ENCODE measurements around the gene BLVRB.
A peak's percentile ranks its signal among the peaks of the same experiment; 100 is the strongest.

Gene BLVRB

GRCh38 chr19:40465557-40466218 is at the start of gene BLVRB:
TSS of gene BLVRB (minus strand) at chr19:40465745. CDS start at chr19:40465688, 57 bp downstream.
- TF ChIP-seq, protein P1, sequence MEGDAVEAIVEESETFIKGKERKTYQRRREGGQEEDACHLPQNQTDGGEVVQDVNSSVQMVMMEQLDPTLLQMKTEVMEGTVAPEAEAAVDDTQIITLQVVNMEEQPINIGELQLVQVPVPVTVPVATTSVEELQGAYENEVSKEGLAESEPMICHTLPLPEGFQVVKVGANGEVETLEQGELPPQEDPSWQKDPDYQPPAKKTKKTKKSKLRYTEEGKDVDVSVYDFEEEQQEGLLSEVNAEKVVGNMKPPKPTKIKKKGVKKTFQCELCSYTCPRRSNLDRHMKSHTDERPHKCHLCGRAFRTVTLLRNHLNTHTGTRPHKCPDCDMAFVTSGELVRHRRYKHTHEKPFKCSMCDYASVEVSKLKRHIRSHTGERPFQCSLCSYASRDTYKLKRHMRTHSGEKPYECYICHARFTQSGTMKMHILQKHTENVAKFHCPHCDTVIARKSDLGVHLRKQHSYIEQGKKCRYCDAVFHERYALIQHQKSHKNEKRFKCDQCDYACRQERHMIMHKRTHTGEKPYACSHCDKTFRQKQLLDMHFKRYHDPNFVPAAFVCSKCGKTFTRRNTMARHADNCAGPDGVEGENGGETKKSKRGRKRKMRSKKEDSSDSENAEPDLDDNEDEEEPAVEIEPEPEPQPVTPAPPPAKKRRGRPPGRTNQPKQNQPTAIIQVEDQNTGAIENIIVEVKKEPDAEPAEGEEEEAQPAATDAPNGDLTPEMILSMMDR (IDR thresholded peaks at IDR 0.05; ENCODE audit: low read depth, low read length, missing control alignments): no peak
- peak within 1 kb of the TSS; percentile 51 for H3K4me3 ChIP-seq (ENCODE audit: low read depth, low read length)
- DNase-seq (ENCODE audit: low read depth): peak; percentile 98
- in situ Hi-C loops (cut with HindIII; ENCODE audit: low sequenced_read_pairs): no loop called here

DNA sequence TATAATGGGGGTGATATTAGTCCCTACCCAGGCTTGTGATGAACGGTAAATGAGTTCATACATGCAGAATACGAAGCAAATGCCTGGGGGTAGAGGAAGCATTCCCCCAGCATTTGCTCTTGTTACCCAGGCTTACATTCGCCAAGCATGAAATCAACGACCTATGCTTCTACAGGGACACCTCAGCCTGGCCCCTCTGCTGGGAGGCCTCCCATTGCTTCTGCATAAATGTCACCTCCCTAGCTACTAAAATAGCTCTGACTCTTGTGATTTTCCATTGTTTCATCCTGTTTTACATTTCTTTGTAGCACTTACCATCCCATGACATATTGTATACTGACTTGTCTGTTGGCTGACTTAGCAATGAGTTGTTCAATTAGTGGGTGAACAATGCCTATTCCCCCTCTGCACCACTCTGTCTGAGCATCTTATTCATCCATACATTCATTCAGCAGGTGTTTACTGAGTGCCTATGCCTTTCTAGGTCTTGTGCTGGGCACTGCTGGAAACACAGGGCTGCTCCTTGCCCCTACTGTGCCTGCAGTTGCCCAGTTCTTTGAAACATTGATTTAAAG is 48.3 kb upstream of the BLVRB start:
- no peak for DNase-seq (ENCODE audit: low read depth)
- TF ChIP-seq, protein P1 (IDR thresholded peaks at IDR 0.05; ENCODE audit: low read depth, low read length, missing control alignments): no peak
- H3K4me3 ChIP-seq (ENCODE audit: low read depth, low read length): no peak overlapping the region
- in situ Hi-C loops (cut with HindIII; ENCODE audit: low sequenced_read_pairs): no loop called here

GRCh38 chr19:40513345-40513678 is 47.8 kb upstream of the BLVRB start:
- no peak for DNase-seq (ENCODE audit: low read depth)
- no peak overlapping the region for H3K4me3 ChIP-seq (ENCODE audit: low read depth, low read length)
- TF ChIP-seq, protein P1 (IDR thresholded peaks at IDR 0.05; ENCODE audit: low read depth, low read length, missing control alignments): no peak
- in situ Hi-C loops (cut with HindIII; ENCODE audit: low sequenced_read_pairs): no loop called here

- TF ChIP-seq, protein P1 (IDR thresholded peaks at IDR 0.05; ENCODE audit: low read depth, low read length, missing control alignments): no peak
- in situ Hi-C loops (cut with HindIII; ENCODE audit: low sequenced_read_pairs): no loop called here
- no peak overlapping the region for H3K4me3 ChIP-seq (ENCODE audit: low read depth, low read length)
- no peak for DNase-seq (ENCODE audit: low read depth)
Measured at GRCh38 chr19:40512473-40513344, 47.2 kb upstream of the BLVRB start.

- in situ Hi-C loops (cut with HindIII; ENCODE audit: low sequenced_read_pairs): no loop called here
- TF ChIP-seq, protein P1 (IDR thresholded peaks at IDR 0.05; ENCODE audit: low read depth, low read length, missing control alignments): no peak
- H3K4me3 ChIP-seq (ENCODE audit: low read depth, low read length): no peak overlapping the region
- no peak for DNase-seq (ENCODE audit: low read depth)
Measured at GRCh38 chr19:40512110-40512472, 46.5 kb upstream of the BLVRB start.

- in situ Hi-C loops (cut with HindIII; ENCODE audit: low sequenced_read_pairs): no loop called here
Measured at GRCh38 chr19:40511487-40511886, 45.9 kb upstream of the BLVRB start.

More at GRCh38 chr19:40511487-40511886, 45.9 kb upstream of the BLVRB start:
- DNase-seq (ENCODE audit: low read depth): no peak
- TF ChIP-seq, protein P1 (IDR thresholded peaks at IDR 0.05; ENCODE audit: low read depth, low read length, missing control alignments): no peak
- H3K4me3 ChIP-seq (ENCODE audit: low read depth, low read length): no peak overlapping the region

All from astrocyte of the cerebellum (primary cell).